Erythroblast (primary cell): ENCODE results near the gene FBXL7.

Experiments used
- GATA1 ChIP-seq: IDR thresholded peaks from 2 replicates; pipeline ENCODE4 v1.6.1; 2011; ENCODE audit warnings: low read depth, mild to moderate bottlenecking, control low read depth, low read length, moderate library complexity
- POLR2A ChIP-seq: IDR thresholded peaks from 2 replicates; pipeline ENCODE4 v1.6.1; 2011; ENCODE audit warnings: mild to moderate bottlenecking, low read length

DNA sequence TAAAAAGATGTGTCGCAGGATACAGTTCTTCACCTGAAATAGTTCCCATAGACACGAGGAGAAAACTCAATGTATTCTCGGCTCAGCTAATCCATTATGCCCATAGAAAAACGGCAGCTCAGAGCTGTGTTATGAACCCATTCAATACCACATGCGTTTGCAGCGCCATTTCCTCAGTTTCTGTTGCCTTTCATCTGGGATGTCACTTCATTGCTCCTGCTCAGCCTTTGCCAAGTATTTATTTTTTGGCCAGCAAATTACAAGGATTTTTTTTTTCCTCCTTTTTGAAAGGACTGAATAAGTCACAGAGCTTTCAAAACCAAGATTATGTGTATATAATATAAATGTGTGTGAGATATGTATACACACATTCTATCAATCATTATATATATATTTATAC, 398.7 kb downstream of the FBXL7 start:
- TF ChIP-seq POLR2A = no peak
- TF ChIP-seq GATA1 = no peak
